IMR-90 (cell line): ENCODE data around the gene SLC25A24. TPM values are rescaled to one million over a fixed set of nuclear protein-coding genes. Genes with fewer than 3 reads are reported as not detected.
A peak's percentile ranks its signal among the peaks of the same experiment; 100 is the strongest.

Experiments used
- ATAC-seq: fragments of 200-7000 bp; cut with Tn5 transposase; 2 replicates; pipeline ENCODE4 v1.9.1; 2020; ENCODE audit warnings: low read depth, mild to moderate bottlenecking, moderate library complexity
- BruUV-seq: library from RNA; stranded (reverse); fragments of 400-500 nt; replicated peaks from 2 replicates; lab custom pipeline; 2021; lab: Mats Ljungman, UMichigan
- CTCF ChIA-PET: fragments of 300-600 bp; formaldehyde crosslinking; extraction: SDS; loops from one replicate; lab custom pipeline; 2021; ENCODE audit warnings: antibody characterized with exemption; lab: Yijun Ruan, JAX
- POLR2A ChIA-PET: fragments of 300-600 bp; sonication (Branson Sonifier 250); formaldehyde crosslinking; loops from one replicate; lab custom pipeline; 2022; ENCODE audit warnings: antibody characterized with exemption; ENCODE audit not compliant: unreplicated experiment; lab: Charles Lee
- DNase-seq: peaks from one replicate; pipeline ENCODE4 v3.0.0; 2013
- H2AFZ ChIP-seq: replicated peaks from 2 replicates; pipeline ENCODE3; 2013; ENCODE audit warnings: low read length, mild to moderate bottlenecking; ENCODE audit not compliant: poor library complexity
- H2AK5ac ChIP-seq: 2 replicates; pipeline ENCODE4 v1.6.1; 2013; ENCODE audit warnings: low read depth, low read length, inconsistent platforms
- H2AK9ac ChIP-seq: replicated peaks from 2 replicates; pipeline ENCODE3; 2013; ENCODE audit warnings: mild to moderate bottlenecking, low read depth, low read length, moderate library complexity; ENCODE audit not compliant: poor library complexity
- H2BK120ac ChIP-seq: 2 replicates; pipeline ENCODE4 v1.6.1; 2013; ENCODE audit warnings: low read depth, low read length, inconsistent platforms
- H2BK15ac ChIP-seq: 3 replicates; pipeline ENCODE4 v1.6.1; 2013; ENCODE audit warnings: low read depth, low read length, inconsistent platforms
- H2BK20ac ChIP-seq: 2 replicates; pipeline ENCODE4 v1.6.1; 2013; ENCODE audit warnings: low read depth, mild to moderate bottlenecking, inconsistent platforms, low read length, moderate library complexity
- H2BK5ac ChIP-seq: 2 replicates; pipeline ENCODE4 v1.6.1; 2013; ENCODE audit warnings: mild to moderate bottlenecking, low read depth, low read length, inconsistent platforms; ENCODE audit not compliant: poor library complexity, severe bottlenecking
- H3K14ac ChIP-seq: replicated peaks from 2 replicates; pipeline ENCODE4 v1.6.1; 2013; ENCODE audit warnings: low read depth, low read length, inconsistent platforms
- H3K18ac ChIP-seq: 2 replicates; pipeline ENCODE4 v1.6.1; 2013; ENCODE audit warnings: low read depth, low read length, control low read depth
- H3K23ac ChIP-seq: 2 replicates; pipeline ENCODE4 v1.6.1; 2013; ENCODE audit warnings: low read depth, low read length, inconsistent platforms
- H3K27ac ChIP-seq: 2 replicates; pipeline ENCODE4 v1.5.1; 2013; ENCODE audit warnings: mild to moderate bottlenecking, control low read depth, low read length; ENCODE audit not compliant: insufficient read depth
- H3K27me3 ChIP-seq: 2 replicates; pipeline ENCODE4 v1.6.1; 2013; ENCODE audit warnings: low read length; ENCODE audit not compliant: control insufficient read depth, insufficient read depth
- H3K36me3 ChIP-seq: 2 replicates; pipeline ENCODE4 v1.6.1; 2013; ENCODE audit warnings: low read length, mixed read lengths; ENCODE audit not compliant: control insufficient read depth, insufficient read depth
- H3K4ac ChIP-seq: 2 replicates; pipeline ENCODE4 v1.6.1; 2013; ENCODE audit warnings: low read depth, low read length, inconsistent platforms
- H3K4me1 ChIP-seq: 2 replicates; pipeline ENCODE4 v1.6.1; 2013; ENCODE audit warnings: low read length, mixed read lengths; ENCODE audit not compliant: control insufficient read depth, insufficient read depth
- H3K4me2 ChIP-seq: 2 replicates; pipeline ENCODE4 v1.6.1; 2013; ENCODE audit warnings: low read depth, mild to moderate bottlenecking, control low read depth, low read length, moderate library complexity
- H3K4me3 ChIP-seq: 2 replicates; pipeline ENCODE4 v1.5.1; 2013; ENCODE audit warnings: low read depth, mild to moderate bottlenecking, control low read depth, low read length, moderate library complexity; ENCODE audit not compliant: insufficient read depth
- H3K56ac ChIP-seq: 2 replicates; pipeline ENCODE4 v1.6.1; 2013; ENCODE audit warnings: low read length, inconsistent platforms; ENCODE audit not compliant: insufficient read depth; ENCODE audit errors: extremely low read depth
- H3K79me1 ChIP-seq, 2 experiments: 2 replicates each; pipeline ENCODE4 v1.6.1; 2013; ENCODE audit warnings: low read length in 2 of 2, inconsistent platforms in 1 of 2, low read depth in 1 of 2
- H3K9ac ChIP-seq: 2 replicates; pipeline ENCODE4 v1.6.1; 2013; ENCODE audit warnings: low read depth, low read length, control low read depth
- H3K9me1 ChIP-seq: 2 replicates; pipeline ENCODE4 v1.6.1; 2013; ENCODE audit warnings: low read length, inconsistent platforms; ENCODE audit not compliant: insufficient read depth
- H3K9me3 ChIP-seq: 2 replicates; pipeline ENCODE4 v1.6.1; 2013; ENCODE audit warnings: low read length; ENCODE audit not compliant: control insufficient read depth, insufficient read depth
- H4K20me1 ChIP-seq: 2 replicates; pipeline ENCODE4 v1.6.1; 2013; ENCODE audit warnings: low read length, inconsistent platforms; ENCODE audit not compliant: insufficient read depth
- H4K5ac ChIP-seq: 2 replicates; pipeline ENCODE4 v1.6.1; 2013; ENCODE audit warnings: mild to moderate bottlenecking, low read depth, low read length, control low read depth
- H4K8ac ChIP-seq, 2 experiments: 2 replicates each; pipeline ENCODE4 v1.6.1; 2013; ENCODE audit warnings: low read depth in 2 of 2, low read length in 2 of 2, control low read depth in 1 of 2, inconsistent platforms in 1 of 2
- H4K91ac ChIP-seq: 2 replicates; pipeline ENCODE4 v1.6.1; 2013; ENCODE audit warnings: low read depth, low read length, inconsistent platforms; ENCODE audit not compliant: insufficient read depth
- SMC3 ChIP-seq: fragments of 150-350 bp; IDR thresholded peaks from 2 replicates; pipeline ENCODE4 v1.6.1; 2016; ENCODE audit warnings: low read depth, mild to moderate bottlenecking, antibody characterized with exemption, low read length, moderate library complexity
- WGBS, 2 experiments: methylation state at CpG; one replicate each; pipeline versions ENCODE4 v1.1.5 to v1.1.7; 2013; ENCODE audit warnings: missing lambda C conversion rate in 2 of 2; ENCODE audit not compliant: insufficient read length in 1 of 2; ENCODE audit errors: extremely low coverage in 2 of 2; 5-methylcytosine and 5-hydroxymethylcytosine counted together
- dilution Hi-C: fragments of 300-500 bp; cut with HindIII; formaldehyde crosslinking; loops from one replicate; pipeline ENCODE4 v1.14.3; 2018; ENCODE audit warnings: low sequenced_read_pairs; ENCODE audit not compliant: unreplicated experiment
- in situ Hi-C: fragments of 300-500 bp; cut with MboI; formaldehyde crosslinking; loops from 3 replicates; pipeline ENCODE4 v1.14.3; 2019; ENCODE audit warnings: low sequenced_read_pairs, inconsistent platforms, mixed read lengths
- intact Hi-C: fragments of 100-400 bp; cut with micrococcal nuclease; formaldehyde crosslinking; loops from 2 replicates; pipeline ENCODE4 v1.10.0; 2022
- polyA plus RNA-seq, 3 experiments: library from polyadenylated mRNA; depleted of rRNA; stranded (reverse); fragments of >200 nt; gene quantifications; 2 replicates each; pipeline ENCODE4 v1.2.3, GENCODE V29; 2012; ENCODE audit warnings: low replicate concordance in 1 of 3
- total RNA-seq: library from RNA; depleted of rRNA; stranded (reverse); fragments of >200 nt; gene quantifications from 2 replicates; pipeline ENCODE4 v1.2.3, GENCODE V29; 2012
- TF ChIP-seq, protein P1 (sequence below): conservative IDR thresholded peaks from 2 replicates; pipeline ENCODE4 v1.5.1; 2012; ENCODE audit warnings: mild to moderate bottlenecking, low read depth, low read length, improper control_type of control experiment

SLC25A24 gene
- total and polyA plus RNA-seq, 2 of the 4 experiments (the other 2 are of a cell fraction), result 19.4 to 20.4 TPM

GRCh38 chr1:108200687-108201051 lies 526 bp upstream of the SLC25A24 start:
- Histone ChIP-seq H3K79me1 (peaks cover 0 to 27% of the 10 kb centered on the region in 2 experiments; a peak in 2 of 4 replicates), H2AFZ (peak overlapping the region; percentile 99), H3K4me2 (peak overlapping the region; percentile 37), H3K56ac (peak overlapping the region; percentile 68), H3K9ac (peak overlapping the region; percentile 69), H4K20me1 (peaks cover 17% of the 10 kb centered on the region; the same call in 1 of the 2 replicates), H3K4ac (peak overlapping the region; percentile 88), H3K27me3 (no peaks in the 10 kb centered on the region), H3K27ac (peak overlapping the region; percentile 78), H3K18ac (no peak overlapping the region), H4K91ac (peak overlapping the region; percentile 84), H2BK15ac (no peak overlapping the region), H4K5ac (peak overlapping the region; percentile 56), H3K4me1 (peaks cover 2% of the 10 kb centered on the region; the same call in 1 of the 2 replicates), H3K9me1 (peaks cover 9% of the 10 kb centered on the region; the same call in 1 of the 2 replicates), H2AK5ac (no peak overlapping the region), H3K36me3 (peaks cover 2% of the 10 kb centered on the region; the same call in 1 of the 2 replicates), H3K23ac (peak overlapping the region; percentile 11), H2AK9ac (peak overlapping the region; percentile 99), H2BK20ac (no peak overlapping the region), H4K8ac (peak overlapping the region; percentile 82 to 90), H3K9me3 (no peaks in the 10 kb centered on the region), H2BK120ac (no peak overlapping the region), H2BK5ac (peak overlapping the region; percentile 80), H3K4me3 (peak overlapping the region; percentile 100), H3K14ac (peak overlapping the region; percentile 86)
- in situ Hi-C loops, result no loop called here
- DNase-seq, result peak; percentile 79
- POLR2A ChIA-PET, result no interaction called here
- intact Hi-C loops, result loop anchor here (10.0 kb wide), 1 partner anchor 416 kb away; no protein-coding TSS in a partner anchor
- peak; percentile 38 for ATAC-seq
- WGBS, 2 experiments, result no CpG with 5 or more reads among the region's 10 CpGs
- TF ChIP-seq, protein P1, sequence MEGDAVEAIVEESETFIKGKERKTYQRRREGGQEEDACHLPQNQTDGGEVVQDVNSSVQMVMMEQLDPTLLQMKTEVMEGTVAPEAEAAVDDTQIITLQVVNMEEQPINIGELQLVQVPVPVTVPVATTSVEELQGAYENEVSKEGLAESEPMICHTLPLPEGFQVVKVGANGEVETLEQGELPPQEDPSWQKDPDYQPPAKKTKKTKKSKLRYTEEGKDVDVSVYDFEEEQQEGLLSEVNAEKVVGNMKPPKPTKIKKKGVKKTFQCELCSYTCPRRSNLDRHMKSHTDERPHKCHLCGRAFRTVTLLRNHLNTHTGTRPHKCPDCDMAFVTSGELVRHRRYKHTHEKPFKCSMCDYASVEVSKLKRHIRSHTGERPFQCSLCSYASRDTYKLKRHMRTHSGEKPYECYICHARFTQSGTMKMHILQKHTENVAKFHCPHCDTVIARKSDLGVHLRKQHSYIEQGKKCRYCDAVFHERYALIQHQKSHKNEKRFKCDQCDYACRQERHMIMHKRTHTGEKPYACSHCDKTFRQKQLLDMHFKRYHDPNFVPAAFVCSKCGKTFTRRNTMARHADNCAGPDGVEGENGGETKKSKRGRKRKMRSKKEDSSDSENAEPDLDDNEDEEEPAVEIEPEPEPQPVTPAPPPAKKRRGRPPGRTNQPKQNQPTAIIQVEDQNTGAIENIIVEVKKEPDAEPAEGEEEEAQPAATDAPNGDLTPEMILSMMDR, result peak; percentile 26; the same call in 1 of the 2 replicates
- TF ChIP-seq SMC3, result no peak
- dilution Hi-C loops, result no loop called here
- BruUV-seq, result no TSS peak
- CTCF ChIA-PET, result interaction anchor here (0.8 to 1.1 kb wide), 2 partner anchors 12 to 82 kb away, joined by 3 read pairs; no protein-coding TSS in a partner anchor
